HUES6 (cell line): Measurements from ENCODE around the gene GDF7.
A peak's percentile ranks its signal among the peaks of the same experiment; 100 is the strongest.

Source experiments
- H3K27ac ChIP-seq: 2 replicates; pipeline ENCODE4 v1.7.0; 2013; ENCODE audit warnings: low read depth, mild to moderate bottlenecking, low read length, inconsistent platforms
- H3K27me3 ChIP-seq: 2 replicates; pipeline ENCODE4 v1.6.1; 2013; ENCODE audit warnings: low read length; ENCODE audit not compliant: control insufficient read depth, insufficient read depth
- H3K36me3 ChIP-seq: 2 replicates; pipeline ENCODE4 v1.6.1; 2013; ENCODE audit warnings: low read length; ENCODE audit not compliant: control insufficient read depth, insufficient read depth
- H3K4me1 ChIP-seq: 2 replicates; pipeline ENCODE4 v1.6.1; 2013; ENCODE audit warnings: low read length; ENCODE audit not compliant: control insufficient read depth, insufficient read depth
- H3K4me3 ChIP-seq: 2 replicates; pipeline ENCODE4 v1.5.1; 2013; ENCODE audit warnings: low read depth, low read length
- H3K9ac ChIP-seq: one replicate; pipeline ENCODE4 v1.6.1; 2013; ENCODE audit warnings: mild to moderate bottlenecking, low read length
- H3K9me3 ChIP-seq: 2 replicates; pipeline ENCODE4 v1.6.1; 2013; ENCODE audit warnings: low read depth, low read length; ENCODE audit not compliant: control insufficient read depth, insufficient read depth

GDF7 gene

DNA sequence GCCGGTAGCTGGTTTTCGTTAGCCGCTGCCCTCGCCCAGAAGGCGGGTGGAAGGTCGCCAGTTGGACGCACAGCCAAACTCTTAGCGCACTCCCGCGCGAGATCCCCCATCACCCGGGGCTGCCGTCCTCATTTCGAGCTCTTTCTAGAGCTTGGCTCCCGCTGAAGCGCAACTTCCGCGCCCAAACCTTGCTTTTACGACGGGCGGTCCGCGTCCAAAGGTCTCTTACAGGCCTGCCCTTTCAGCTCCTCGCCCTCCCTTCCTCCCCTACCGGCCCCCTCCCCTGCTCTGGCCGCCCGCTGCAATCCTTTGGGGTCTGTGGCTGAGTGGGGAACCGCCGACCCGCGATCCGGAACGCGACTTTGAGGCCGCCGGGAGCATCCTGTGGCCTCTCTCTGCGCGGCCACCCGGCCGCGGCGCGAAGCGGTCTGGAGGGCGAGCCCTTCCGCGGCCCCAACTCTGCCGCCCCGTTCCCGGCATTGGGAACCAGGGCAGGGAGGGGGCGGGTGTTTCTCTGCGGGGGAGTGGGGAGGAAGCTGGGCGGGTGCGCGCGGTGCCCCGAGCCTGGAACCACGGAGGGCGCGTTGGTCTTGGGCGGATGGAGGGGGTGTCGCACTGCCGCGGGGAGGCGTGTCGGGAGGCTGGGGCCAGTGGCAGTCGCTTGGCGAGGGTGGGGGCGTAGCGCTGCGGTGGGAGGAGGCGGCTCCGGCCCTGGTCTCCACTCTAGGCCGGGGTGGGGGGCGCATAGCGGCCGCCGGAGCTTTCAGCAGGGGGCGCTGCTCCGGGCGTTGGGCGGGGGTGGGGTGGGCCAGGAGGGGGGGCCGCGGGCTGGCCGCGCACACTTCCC lies at the start of gene GDF7:
Gene GDF7 (plus strand): TSS at position 841 of the 847 bp plus-strand sequence. CDS start 96 bp downstream, outside the sequence.
- H3K27me3 ChIP-seq = peaks cover 96% of the 10 kb centered on the region
- no peak within 1 kb of the TSS for H3K27ac ChIP-seq
- peak within 1 kb of the TSS; percentile 70 for H3K4me3 ChIP-seq
- H3K4me1 ChIP-seq = peaks cover 10% of the 10 kb centered on the region
- no peaks in the 10 kb centered on the region for H3K36me3 ChIP-seq
- H3K9me3 ChIP-seq = no peaks in the 10 kb centered on the region
- H3K9ac ChIP-seq = no peak within 1 kb of the TSS

DNA sequence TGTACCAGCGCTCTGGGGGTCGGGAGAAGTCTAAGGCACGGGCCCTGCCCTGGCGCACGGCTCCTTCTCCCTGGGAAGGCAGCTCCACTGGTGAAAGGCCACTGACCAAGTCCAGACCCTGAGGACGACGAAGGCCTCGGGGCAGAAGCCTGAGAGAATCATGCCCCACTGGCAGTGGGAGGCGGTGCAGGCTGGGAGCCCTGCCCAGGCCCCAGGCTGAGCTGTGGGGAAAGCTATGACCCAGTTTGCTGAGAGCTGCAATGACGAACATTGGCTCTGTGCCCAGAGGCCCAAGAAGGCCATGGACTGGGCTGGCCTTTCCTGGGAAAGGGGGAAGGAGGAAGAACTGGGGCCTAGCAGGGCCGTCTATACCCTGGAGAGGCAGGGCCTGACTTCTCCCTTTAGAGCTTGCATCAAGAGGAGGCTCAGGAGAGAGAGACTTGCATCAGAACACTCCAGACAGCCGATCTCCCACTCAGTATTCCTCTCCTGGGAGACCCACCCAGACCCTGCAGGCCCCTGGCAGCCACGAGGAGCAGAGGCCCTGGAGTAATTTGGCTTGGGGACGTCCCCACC lies 49.0 kb upstream of the GDF7 start:
- Histone ChIP-seq H3K27ac (no peak overlapping the region), H3K9me3 (no peaks in the 10 kb centered on the region), H3K9ac (no peak overlapping the region), H3K4me3 (no peak overlapping the region), H3K4me1 (peaks cover 44% of the 10 kb centered on the region), H3K27me3 (no peaks in the 10 kb centered on the region), H3K36me3 (peaks cover 4% of the 10 kb centered on the region; the same call in 1 of the 2 replicates)

DNA sequence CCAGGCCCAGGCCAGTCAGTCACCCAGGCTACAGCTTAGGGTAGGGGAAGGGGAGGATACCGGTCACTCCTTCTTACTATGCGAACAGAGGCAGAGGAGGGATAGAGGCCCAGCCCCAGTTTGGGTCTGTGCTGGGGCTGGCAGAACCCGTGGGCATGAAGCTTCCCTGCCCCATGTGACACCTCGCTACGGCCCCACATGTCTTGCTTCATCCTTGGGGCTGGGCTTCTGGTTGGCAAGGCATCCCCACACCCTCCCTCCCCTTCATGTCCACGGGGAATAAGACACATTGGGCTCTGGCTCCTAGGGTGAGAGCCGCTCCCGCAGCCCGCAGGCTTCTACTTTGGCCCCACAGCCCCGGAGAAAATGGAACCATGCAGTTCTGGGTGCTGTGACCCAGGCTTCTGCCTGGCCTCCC lies 48.5 kb upstream of the GDF7 start:
- Histone ChIP-seq H3K4me1 (peaks cover 44% of the 10 kb centered on the region), H3K9ac (no peak overlapping the region), H3K9me3 (no peaks in the 10 kb centered on the region), H3K36me3 (peaks cover 4% of the 10 kb centered on the region; the same call in 1 of the 2 replicates), H3K27ac (no peak overlapping the region), H3K4me3 (no peak overlapping the region), H3K27me3 (no peaks in the 10 kb centered on the region)

DNA sequence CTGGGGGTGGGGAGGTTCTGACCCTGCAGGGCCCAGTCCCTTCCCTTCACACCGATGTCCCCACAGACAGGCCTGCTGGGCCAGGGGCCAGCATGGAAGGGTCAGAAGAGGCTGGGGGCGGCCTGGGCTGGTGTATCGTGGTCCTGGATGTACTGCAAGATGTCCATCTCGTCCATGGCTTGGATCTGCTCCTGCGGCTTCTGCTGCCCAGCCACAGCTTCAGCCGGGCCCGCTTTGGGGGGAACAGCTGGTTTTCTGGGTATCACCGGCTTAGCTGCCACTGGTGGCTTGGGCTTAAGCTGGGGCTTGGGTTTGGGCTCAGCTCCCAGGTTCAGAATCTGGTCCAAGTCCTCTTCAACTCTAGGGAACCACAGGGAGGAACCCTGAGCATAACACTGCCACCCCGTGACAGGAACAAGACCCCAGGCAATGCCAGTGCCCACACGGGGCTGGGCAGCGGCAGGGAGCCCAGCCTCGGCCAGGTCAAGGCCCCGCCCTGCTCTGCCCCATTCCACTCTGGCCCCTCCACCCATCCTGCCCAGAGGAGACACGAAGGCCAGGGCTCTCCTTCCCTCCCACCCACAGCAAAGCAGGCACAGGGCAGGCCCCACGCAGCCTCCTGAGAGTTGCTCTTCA lies 47.9 kb upstream of the GDF7 start:
- H3K36me3 ChIP-seq = peaks cover 5% of the 10 kb centered on the region; the same call in 1 of the 2 replicates
- no peaks in the 10 kb centered on the region for H3K27me3 ChIP-seq
- no peaks in the 10 kb centered on the region for H3K9me3 ChIP-seq
- H3K4me3 ChIP-seq = no peak overlapping the region
- peaks cover 39% of the 10 kb centered on the region for H3K4me1 ChIP-seq
- no peak overlapping the region for H3K27ac ChIP-seq
- H3K9ac ChIP-seq = no peak overlapping the region

DNA sequence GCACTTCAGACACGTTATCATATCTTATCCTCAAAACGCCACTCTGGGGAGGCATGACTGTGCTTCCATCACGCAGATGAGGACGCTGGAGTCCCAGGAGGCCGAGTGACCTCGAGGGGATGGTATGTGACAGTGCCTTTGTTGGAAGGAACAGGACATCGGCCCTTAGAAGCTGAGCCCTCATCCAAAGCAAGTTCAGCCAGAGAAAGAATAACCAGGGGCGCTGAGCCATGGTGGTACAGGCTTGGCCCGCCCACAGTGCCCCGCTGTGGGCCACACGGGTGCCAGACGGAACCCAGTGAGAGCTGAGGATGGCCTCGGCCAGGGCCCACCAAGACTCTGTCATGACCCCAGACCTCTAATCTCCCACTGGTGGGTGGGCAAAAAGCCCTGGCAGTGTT lies 47.3 kb upstream of the GDF7 start:
- H3K9ac ChIP-seq = no peak overlapping the region

DNA sequence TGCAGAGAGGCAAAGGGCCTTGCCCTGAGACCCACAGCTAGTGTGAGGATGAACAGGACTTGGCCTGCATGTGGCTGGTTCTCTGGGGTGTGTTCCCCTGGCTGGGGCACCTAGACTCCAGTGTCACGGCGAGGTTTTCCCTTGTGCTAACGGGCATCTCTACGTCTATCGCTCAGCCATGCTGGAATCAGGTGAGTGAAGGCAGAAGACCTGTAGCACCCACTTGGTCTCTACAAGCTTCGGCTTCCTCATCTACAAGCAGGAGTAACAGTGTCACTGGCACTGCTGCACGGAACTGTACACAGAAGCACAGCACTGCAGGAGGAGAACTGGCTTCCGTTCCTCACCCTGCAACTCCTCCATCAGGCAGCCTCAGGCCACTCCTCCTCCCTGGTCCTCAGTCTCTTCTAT lies 46.7 kb upstream of the GDF7 start:
- no peak overlapping the region for H3K9ac ChIP-seq
- no peaks in the 10 kb centered on the region for H3K27me3 ChIP-seq
- H3K27ac ChIP-seq = no peak overlapping the region
- peaks cover 26% of the 10 kb centered on the region for H3K4me1 ChIP-seq
- peaks cover 12% of the 10 kb centered on the region; the same call in 1 of the 2 replicates for H3K36me3 ChIP-seq
- no peaks in the 10 kb centered on the region for H3K9me3 ChIP-seq
- no peak overlapping the region for H3K4me3 ChIP-seq

More for the DNA sequence above, 47.3 kb upstream of the GDF7 start:
- Histone ChIP-seq H3K4me1 (peaks cover 33% of the 10 kb centered on the region), H3K36me3 (peaks cover 12% of the 10 kb centered on the region; the same call in 1 of the 2 replicates), H3K9me3 (no peaks in the 10 kb centered on the region), H3K27me3 (no peaks in the 10 kb centered on the region), H3K27ac (no peak overlapping the region), H3K4me3 (no peak overlapping the region)

DNA sequence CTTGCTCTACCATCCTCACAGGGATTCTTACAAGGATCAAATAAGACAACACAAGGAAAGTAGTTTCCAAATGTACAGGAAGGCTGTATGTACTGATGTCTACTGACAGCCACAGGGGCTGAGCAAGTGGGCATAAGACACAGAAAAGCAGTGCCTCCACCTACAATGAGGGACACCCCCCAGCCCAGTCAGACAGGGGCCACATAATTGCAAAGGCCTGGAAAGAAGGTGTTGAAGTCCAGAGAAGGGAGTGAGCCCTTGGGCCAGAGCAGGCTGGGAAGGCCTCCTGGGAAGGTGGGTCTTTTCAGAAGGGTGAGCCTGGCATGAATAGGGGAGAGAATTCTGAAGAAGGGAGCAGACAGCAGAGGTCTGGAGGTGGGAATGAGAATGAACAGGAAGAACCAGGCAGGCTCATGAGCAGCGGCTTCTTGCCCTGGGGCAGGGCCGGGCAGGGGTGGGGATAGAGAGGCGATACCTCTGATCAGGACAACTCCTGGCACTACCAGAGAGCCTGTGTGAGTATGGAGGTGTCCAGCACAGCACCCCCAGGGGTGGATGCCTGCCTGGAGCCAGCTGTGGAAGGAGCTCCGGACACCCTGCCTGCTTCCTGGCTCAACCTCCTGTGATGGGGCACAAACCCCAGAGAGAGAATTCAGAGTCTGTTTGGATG lies 46.1 kb upstream of the GDF7 start:
- H3K27me3 ChIP-seq = no peaks in the 10 kb centered on the region
- peaks cover 22% of the 10 kb centered on the region for H3K4me1 ChIP-seq
- H3K36me3 ChIP-seq = peaks cover 12% of the 10 kb centered on the region; the same call in 1 of the 2 replicates
- H3K27ac ChIP-seq = no peak overlapping the region
- no peak overlapping the region for H3K4me3 ChIP-seq
- H3K9me3 ChIP-seq = no peaks in the 10 kb centered on the region
- H3K9ac ChIP-seq = no peak overlapping the region

DNA sequence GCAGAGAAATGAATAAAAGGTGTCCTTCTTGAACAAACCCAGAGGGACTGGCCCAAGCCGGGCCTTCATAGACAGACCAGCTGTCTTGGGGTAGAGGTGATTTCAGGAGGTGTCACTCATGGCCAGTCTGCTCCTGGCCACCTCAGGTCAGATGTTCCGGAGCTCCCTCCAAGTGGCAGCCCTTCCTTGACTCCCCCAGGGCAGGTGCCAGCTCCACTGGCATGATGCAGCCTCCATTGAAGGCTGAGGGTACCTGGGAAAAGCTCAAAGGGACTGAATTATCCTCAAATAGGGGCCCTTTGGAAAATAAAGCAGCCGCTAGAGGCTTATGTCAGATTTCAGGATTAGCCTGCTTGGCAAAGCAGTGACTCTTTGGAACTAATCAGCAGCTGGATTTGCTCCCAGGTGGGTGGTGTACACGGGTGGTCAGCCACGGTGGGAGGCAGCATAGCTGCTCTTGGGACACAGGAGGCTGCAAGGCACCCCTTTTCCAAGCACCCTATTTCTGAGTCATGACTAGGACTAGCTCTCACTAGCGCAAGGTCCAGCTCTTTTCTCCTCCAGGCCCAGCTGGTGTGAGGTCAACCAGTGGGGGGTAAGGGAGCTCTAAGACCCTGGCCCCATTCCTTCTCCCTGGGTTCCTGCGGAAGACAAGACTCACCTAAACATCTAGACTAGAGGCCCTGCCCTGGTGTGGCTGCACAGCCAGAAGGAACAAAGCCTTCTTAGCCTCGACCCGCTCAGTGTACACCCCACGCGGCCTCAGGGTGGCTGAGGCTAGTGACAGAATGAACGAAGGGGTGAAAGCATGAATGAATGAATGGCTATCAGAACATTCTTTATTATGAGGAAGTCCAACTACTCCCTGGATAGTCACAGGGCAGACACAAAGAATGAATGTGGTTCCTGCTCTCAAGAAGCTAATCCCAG lies 45.3 kb upstream of the GDF7 start:
- Histone ChIP-seq H3K27me3 (no peaks in the 10 kb centered on the region), H3K4me3 (no peak overlapping the region), H3K9ac (no peak overlapping the region), H3K27ac (no peak overlapping the region), H3K9me3 (no peaks in the 10 kb centered on the region), H3K36me3 (peaks cover 12% of the 10 kb centered on the region; the same call in 1 of the 2 replicates), H3K4me1 (peaks cover 17% of the 10 kb centered on the region)

DNA sequence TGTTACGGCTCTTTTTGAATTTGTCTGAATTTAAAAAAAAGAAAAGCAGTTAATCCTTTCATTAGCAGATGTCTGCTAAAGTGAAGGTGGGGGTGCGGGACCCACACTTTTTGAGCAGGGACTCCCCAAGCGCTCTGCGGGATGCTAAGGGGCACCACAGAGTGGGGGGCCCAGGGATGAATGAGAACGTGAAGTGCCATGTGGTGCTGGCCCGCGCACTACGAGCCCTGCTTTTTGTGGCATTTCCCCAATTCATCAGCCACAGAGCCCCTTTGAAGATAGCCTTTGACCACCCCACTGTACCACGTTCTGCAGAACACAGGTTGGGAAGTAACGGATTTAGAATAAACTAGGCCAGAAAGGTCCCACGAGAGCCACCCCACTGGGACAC lies 44.7 kb upstream of the GDF7 start:
- Histone ChIP-seq H3K36me3 (peaks cover 12% of the 10 kb centered on the region; the same call in 1 of the 2 replicates), H3K4me3 (no peak overlapping the region), H3K4me1 (peaks cover 12% of the 10 kb centered on the region), H3K27me3 (no peaks in the 10 kb centered on the region), H3K9ac (no peak overlapping the region), H3K27ac (no peak overlapping the region), H3K9me3 (no peaks in the 10 kb centered on the region)

DNA sequence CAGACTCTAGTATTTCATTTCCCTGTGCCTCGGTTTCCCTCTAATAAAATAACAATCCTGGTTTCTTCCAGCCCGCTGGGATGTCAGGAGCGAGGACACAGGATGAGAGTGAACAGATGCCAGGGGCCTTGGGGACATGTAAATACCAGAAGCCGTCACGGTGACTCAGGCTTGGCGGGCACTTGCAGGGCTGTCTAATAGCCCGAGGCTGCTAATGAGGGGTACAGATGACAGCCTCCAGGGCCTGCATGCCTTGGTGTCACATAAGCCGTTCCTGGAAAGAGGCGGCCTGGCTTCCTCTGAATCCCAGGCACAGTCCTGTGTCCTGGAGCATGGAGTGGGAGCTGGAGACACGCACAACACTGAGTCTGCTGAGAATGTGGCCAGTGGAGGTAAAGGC lies 44.2 kb upstream of the GDF7 start:
- no peaks in the 10 kb centered on the region for H3K27me3 ChIP-seq
- no peaks in the 10 kb centered on the region for H3K9me3 ChIP-seq
- no peak overlapping the region for H3K9ac ChIP-seq
- H3K4me3 ChIP-seq = no peak overlapping the region
- H3K27ac ChIP-seq = no peak overlapping the region
- H3K4me1 ChIP-seq = peaks cover 9% of the 10 kb centered on the region; the same call in 1 of the 2 replicates
- peaks cover 12% of the 10 kb centered on the region; the same call in 1 of the 2 replicates for H3K36me3 ChIP-seq
